ENCODE measurements around the gene MBD5.

Gene MBD5

GRCh38 chr2:148534416-148535204 lies 513.7 kb downstream of the MBD5 start:
- Histone ChIP-seq H2AFZ (ENCODE audit: low read depth) (no peak overlapping the region), H3K4me1 (ENCODE audit: low read depth, poor library complexity, severe bottlenecking) (no peaks in the 10 kb centered on the region), H3K79me2 (ENCODE audit: insufficient read depth, low read depth) (no peaks in the 10 kb centered on the region), H3K36me3 (ENCODE audit: insufficient read depth) (no peaks in the 10 kb centered on the region), H3K4me2 (no peak overlapping the region), H3K27me3 (ENCODE audit: insufficient read depth, low read depth) (no peaks in the 10 kb centered on the region), H3K4me3 (IDR thresholded peaks at IDR 0.05; ENCODE audit: insufficient read depth, low read depth, low read length) (no peak overlapping the region), H3K27ac (no peak overlapping the region), H4K20me1 (ENCODE audit: insufficient read depth) (no peaks in the 10 kb centered on the region), H3K9ac (no peak overlapping the region)
- no peak for TF ChIP-seq CTCF (conservative IDR thresholded peaks at IDR 0.05; ENCODE audit: low read depth, low read length)

- Histone ChIP-seq H2AFZ (ENCODE audit: low read depth) (no peak overlapping the region), H3K4me3 (IDR thresholded peaks at IDR 0.05; ENCODE audit: insufficient read depth, low read depth, low read length) (no peak overlapping the region), H3K27ac (no peak overlapping the region), H3K4me1 (ENCODE audit: low read depth, poor library complexity, severe bottlenecking) (no peaks in the 10 kb centered on the region), H3K27me3 (ENCODE audit: insufficient read depth, low read depth) (no peaks in the 10 kb centered on the region), H3K36me3 (ENCODE audit: insufficient read depth) (no peaks in the 10 kb centered on the region), H3K9ac (no peak overlapping the region), H3K4me2 (no peak overlapping the region), H3K79me2 (ENCODE audit: insufficient read depth, low read depth) (no peaks in the 10 kb centered on the region), H4K20me1 (ENCODE audit: insufficient read depth) (no peaks in the 10 kb centered on the region)
- TF ChIP-seq CTCF (conservative IDR thresholded peaks at IDR 0.05; ENCODE audit: low read depth, low read length) = no peak
These were observed 517.5 kb downstream of the MBD5 start for GRCh38 chr2:148538375-148538774.

GRCh38 chr2:148540022-148540421 lies 519.1 kb downstream of the MBD5 start:
- Histone ChIP-seq H3K4me2 (no peak overlapping the region), H3K27me3 (ENCODE audit: insufficient read depth, low read depth) (no peaks in the 10 kb centered on the region), H3K36me3 (ENCODE audit: insufficient read depth) (no peaks in the 10 kb centered on the region), H3K9ac (no peak overlapping the region), H3K4me3 (IDR thresholded peaks at IDR 0.05; ENCODE audit: insufficient read depth, low read depth, low read length) (no peak overlapping the region), H3K27ac (no peak overlapping the region), H3K79me2 (ENCODE audit: insufficient read depth, low read depth) (no peaks in the 10 kb centered on the region), H3K4me1 (ENCODE audit: low read depth, poor library complexity, severe bottlenecking) (no peaks in the 10 kb centered on the region), H2AFZ (ENCODE audit: low read depth) (no peak overlapping the region), H4K20me1 (ENCODE audit: insufficient read depth) (no peaks in the 10 kb centered on the region)
- TF ChIP-seq CTCF (conservative IDR thresholded peaks at IDR 0.05; ENCODE audit: low read depth, low read length) = no peak

- H3K27ac ChIP-seq = no peak overlapping the region
- H3K27me3 ChIP-seq (ENCODE audit: insufficient read depth, low read depth) = no peaks in the 10 kb centered on the region
- no peaks in the 10 kb centered on the region for H4K20me1 ChIP-seq (ENCODE audit: insufficient read depth)
- no peaks in the 10 kb centered on the region for H3K79me2 ChIP-seq (ENCODE audit: insufficient read depth, low read depth)
- no peak overlapping the region for H3K4me3 ChIP-seq (IDR thresholded peaks at IDR 0.05; ENCODE audit: insufficient read depth, low read depth, low read length)
- TF ChIP-seq CTCF (conservative IDR thresholded peaks at IDR 0.05; ENCODE audit: low read depth, low read length) = no peak
- no peak overlapping the region for H3K9ac ChIP-seq
- no peaks in the 10 kb centered on the region for H3K36me3 ChIP-seq (ENCODE audit: insufficient read depth)
- no peak overlapping the region for H3K4me2 ChIP-seq
- H3K4me1 ChIP-seq (ENCODE audit: low read depth, poor library complexity, severe bottlenecking) = no peaks in the 10 kb centered on the region
- H2AFZ ChIP-seq (ENCODE audit: low read depth) = no peak overlapping the region
These were observed 520.9 kb downstream of the MBD5 start for GRCh38 chr2:148541792-148542191.

Measured in KMS-11 (cell line).